Panc1 (cell line): ENCODE measurements around the gene MIER3. TPM values are rescaled to one million over a fixed set of nuclear protein-coding genes. Genes with fewer than 3 reads are reported as not detected.

Experiments used
- ATAC-seq: fragments of 200-7000 bp; cut with Tn5 transposase; 2 replicates; pipeline ENCODE4 v1.9.1; 2020; ENCODE audit warnings: mild to moderate bottlenecking, moderate library complexity
- Bru-seq: library from RNA; stranded (reverse); fragments of 400-500 nt; gene quantifications from one replicate; lab custom pipeline; 2021; lab: Mats Ljungman, UMichigan
- BruChase-seq, 2 experiments: library from RNA; stranded (reverse); fragments of 400-500 nt; gene quantifications; one replicate each; lab custom pipeline; 2021; lab: Mats Ljungman, UMichigan
- BruUV-seq: library from RNA; stranded (reverse); fragments of 400-500 nt; replicated peaks from 2 replicates; lab custom pipeline; 2021; lab: Mats Ljungman, UMichigan
- CTCF ChIA-PET: fragments of 300-600 bp; sonication (Branson Sonifier 250); formaldehyde crosslinking; loops from one replicate; lab custom pipeline; 2022; ENCODE audit warnings: antibody characterized with exemption; lab: Charles Lee
- POLR2A ChIA-PET: fragments of 300-600 bp; sonication (Branson Sonifier 250); formaldehyde crosslinking; loops from one replicate; lab custom pipeline; 2022; ENCODE audit warnings: antibody characterized with exemption; lab: Charles Lee
- DNase-seq: peaks from one replicate; pipeline ENCODE4 v3.0.0-alpha.2; 2010; ENCODE audit warnings: low read depth, low spot score
- H3K27ac ChIP-seq: 2 replicates; pipeline ENCODE4 v1.5.1; 2011; ENCODE audit warnings: mild to moderate bottlenecking, low read length, inconsistent platforms
- H3K27me3 ChIP-seq: fragments of 200-500 bp; sonication (Bioruptor generic); 2 replicates; pipeline ENCODE4 v1.6.0; 2014; ENCODE audit warnings: low read length, inconsistent platforms; ENCODE audit not compliant: control insufficient read depth, insufficient read depth
- H3K36me3 ChIP-seq: fragments of 200-500 bp; sonication (Bioruptor generic); 2 replicates; pipeline ENCODE4 v1.5.1; 2014; ENCODE audit warnings: inconsistent platforms, mild to moderate bottlenecking, low read length, moderate library complexity; ENCODE audit not compliant: control insufficient read depth, insufficient read depth
- H3K4me1 ChIP-seq: 2 replicates; pipeline ENCODE4 v1.5.1; 2011; ENCODE audit warnings: inconsistent platforms, mild to moderate bottlenecking, low read length, moderate library complexity; ENCODE audit not compliant: control insufficient read depth, insufficient read depth
- H3K4me3 ChIP-seq, 2 experiments: 2 replicates each; pipeline ENCODE4 v1.5.1; 2011 to 2012; ENCODE audit warnings: low read depth in 2 of 2, low read length in 2 of 2, mild to moderate bottlenecking in 2 of 2, inconsistent platforms in 1 of 2, moderate library complexity in 1 of 2
- H3K9me3 ChIP-seq: fragments of 200-500 bp; sonication (Bioruptor generic); 2 replicates; pipeline ENCODE4 v1.5.1; 2014; ENCODE audit warnings: low read depth, mild to moderate bottlenecking, inconsistent platforms, low read length, moderate library complexity; ENCODE audit not compliant: control insufficient read depth, insufficient read depth
- CTCF ChIP-seq: fragments of 450-650 bp; IDR thresholded peaks from 2 replicates; pipeline ENCODE4 v1.5.1; 2017; ENCODE audit warnings: mild to moderate bottlenecking
- POLR2AphosphoS5 ChIP-seq: IDR thresholded peaks from 2 replicates; pipeline ENCODE4 v1.6.1; 2012; ENCODE audit warnings: mild to moderate bottlenecking, low read depth, low read length, moderate library complexity
- REST ChIP-seq, 2 experiments: IDR thresholded peaks; 2 replicates each; pipeline ENCODE4 v1.6.1; 2011 to 2012; ENCODE audit warnings: low read depth in 2 of 2, control low read depth in 1 of 2, low read length in 1 of 2, mild to moderate bottlenecking in 1 of 2, moderate library complexity in 1 of 2; ENCODE audit not compliant: insufficient read depth in 1 of 2
- SIN3A ChIP-seq: IDR thresholded peaks from 2 replicates; pipeline ENCODE4 v1.6.1; 2012; ENCODE audit warnings: low read depth, mild to moderate bottlenecking, low read length, moderate library complexity, borderline replicate concordance; ENCODE audit not compliant: insufficient read depth
- TCF7L2 ChIP-seq: IDR thresholded peaks from 2 replicates; pipeline ENCODE4 v1.6.1; 2011; ENCODE audit warnings: mild to moderate bottlenecking, low read depth, low read length, inconsistent platforms
- in situ Hi-C: cut with HindIII; loops from 2 replicates; pipeline ENCODE4 v1.10.0; 2016; ENCODE audit warnings: low sequenced_read_pairs, low pct_unique_long_range_greater_than_20kb
- intact Hi-C: fragments of 100-400 bp; cut with micrococcal nuclease; formaldehyde crosslinking; loops from one replicate; pipeline ENCODE4 v1.10.0; 2022; ENCODE audit not compliant: unreplicated experiment
- long read RNA-seq: library from polyadenylated mRNA; unstranded; transcript quantifications from one replicate; pipeline ENCODE4 v2.0.0, GENCODE V29; 2021; ENCODE audit not compliant: unreplicated experiment
- polyA plus RNA-seq: library from polyadenylated mRNA; unstranded; fragments of >200 nt; gene quantifications from one replicate; pipeline ENCODE4 v1.2.1, GENCODE V29; 2012; ENCODE audit warnings: missing spikeins; ENCODE audit not compliant: insufficient read length
- total RNA-seq: library from RNA; stranded (reverse); gene quantifications from one replicate; pipeline ENCODE4 v1.2.1, GENCODE V29; 2021; ENCODE audit not compliant: unreplicated experiment

MIER3 gene
- total RNA-seq = 29.7 TPM
- 6.6 TPM for polyA plus RNA-seq
- Bru-seq, nascent RNA = percentile 89 among the genes with signal in this experiment
- BruChase-seq, experiment 1, labeled RNA remaining after a 2-hour chase = percentile 94 among the genes with signal in this experiment
- BruChase-seq, experiment 2, labeled RNA remaining after a 6-hour chase = percentile 76 among the genes with signal in this experiment
- long read RNA-seq, partial matches to known transcripts = 0 of 12 reads
- long read RNA-seq, other reads (novel, unspliced or antisense) = 12 of 12 reads

GRCh38 chr5:56951946-56952691 is at the start of gene MIER3:
TSS of gene MIER3 (minus strand) at chr5:56952123. CDS start at chr5:56952102, 21 bp downstream.
- intact Hi-C loops = loop anchor here (10.0 kb wide), 1 partner anchor 133 kb away; no protein-coding TSS in a partner anchor
- no TSS peak for BruUV-seq
- peaks cover 9% of the 10 kb centered on the region for H3K36me3 ChIP-seq
- in situ Hi-C loops = no loop called here
- TF ChIP-seq SIN3A (no peak), POLR2AphosphoS5 (peak; percentile 68; the same call in 1 of the 2 replicates), TCF7L2 (no peak)
- DNase-seq (no peak), ATAC-seq (peak; percentile 99)
- H3K4me1 ChIP-seq = peaks cover 10% of the 10 kb centered on the region
- H3K9me3 ChIP-seq = no peaks in the 10 kb centered on the region
- H3K4me3 ChIP-seq = peak within 1 kb of the TSS; percentile 82 to 84
- POLR2A ChIA-PET = no interaction called here
- H3K27me3 ChIP-seq = peaks cover 12% of the 10 kb centered on the region; the same call in 1 of the 2 replicates
- peak within 1 kb of the TSS; percentile 85 for H3K27ac ChIP-seq
- CTCF ChIA-PET = interaction anchor here (0.7 kb wide), 1 partner anchor 227 kb away, joined by 3 read pairs; no protein-coding TSS in a partner anchor

- ATAC-seq (no peak), DNase-seq (no peak)
- H3K4me3 ChIP-seq = no peak overlapping the region
- no peak for TF ChIP-seq REST (IDR thresholded peaks at IDR 0.05; ENCODE audit: insufficient read depth in 1 of 2, low read depth in 2 of 2, low read length in 1 of 2)
- no peak for TF ChIP-seq POLR2AphosphoS5
- no peak for TF ChIP-seq SIN3A
- TF ChIP-seq CTCF = no peak
- TF ChIP-seq TCF7L2 = no peak
- no TSS peak for BruUV-seq
- in situ Hi-C loops = no loop called here
- H3K27me3 ChIP-seq = no peaks in the 10 kb centered on the region; the same call in 1 of the 2 replicates
- H3K27ac ChIP-seq = no peak overlapping the region
- no peaks in the 10 kb centered on the region for H3K4me1 ChIP-seq
- ChIA-PET CTCF (interaction anchor here (0.6 kb wide), 1 partner anchor 9 kb away, joined by 16 read pairs; no protein-coding TSS in a partner anchor), POLR2A (no interaction called here)
- intact Hi-C loops = no loop called here
- no peaks in the 10 kb centered on the region for H3K9me3 ChIP-seq
- no peaks in the 10 kb centered on the region for H3K36me3 ChIP-seq
Measured at GRCh38 chr5:56995596-56995995, 43.7 kb upstream of the MIER3 start.
